Spleen (tissue), 11 donors: ENCODE data around the gene DOCK10. TPM values are rescaled to one million over a fixed set of nuclear protein-coding genes. Genes with fewer than 3 reads are reported as not detected.
A peak's percentile ranks its signal among the peaks of the same experiment; 100 is the strongest.

Experiments used
- DNase-seq: peaks from one replicate; pipeline ENCODE4 v3.0.0-alpha.2; 2020
- H3K27ac ChIP-seq, 8 donors: fragments of 200-600 bp; sonication (generic) in 7 of 8; 1 replicate in 4 of 8; 2 replicates in 4 of 8; pipeline versions ENCODE4 v1.5.0 to v1.8.0; 2016 to 2021; ENCODE audit warnings: inconsistent platforms in 4 of 8, mild to moderate bottlenecking in 4 of 8, moderate library complexity in 1 of 8
- H3K27me3 ChIP-seq, 7 donors: fragments of 200-600 bp; sonication (generic) in 6 of 7; replicated peaks in 1 of 7; 1 replicate in 4 of 7; 2 replicates in 3 of 7; pipeline versions ENCODE4 v1.5.0 to v1.8.0; 2016 to 2021; ENCODE audit warnings: inconsistent platforms in 3 of 7, mild to moderate bottlenecking in 1 of 7
- H3K36me3 ChIP-seq, 6 donors: fragments of 200-600 bp; sonication (generic) in 5 of 6; 1 replicate in 4 of 6; 2 replicates in 2 of 6; pipeline versions ENCODE4 v1.5.0 to v1.8.0; 2016 to 2021; ENCODE audit warnings: inconsistent platforms in 2 of 6
- H3K4me1 ChIP-seq, 6 donors: fragments of 200-600 bp; sonication (generic) in 5 of 6; 1 replicate in 3 of 6; 2 replicates in 3 of 6; pipeline versions ENCODE4 v1.5.0 to v1.8.0; 2016 to 2021; ENCODE audit warnings: inconsistent platforms in 3 of 6
- H3K4me3 ChIP-seq, 8 donors: fragments of 200-600 bp; sonication (generic) in 7 of 8; 1 replicate in 4 of 8; 2 replicates in 4 of 8; pipeline versions ENCODE4 v1.5.0 to v1.8.0; 2016 to 2021; ENCODE audit warnings: inconsistent platforms in 4 of 8, mild to moderate bottlenecking in 4 of 8, moderate library complexity in 2 of 8
- H3K9me3 ChIP-seq, 8 donors: fragments of 200-600 bp; sonication (generic) in 7 of 8; 1 replicate in 4 of 8; 2 replicates in 4 of 8; pipeline versions ENCODE4 v1.5.0 to v1.8.0; 2016 to 2021; ENCODE audit warnings: inconsistent platforms in 4 of 8
- CTCF ChIP-seq, 11 experiments: fragments of 200-600 bp in 7 of 11; fragments of 450-650 bp in 4 of 11; sonication (generic) in 4 of 11; IDR thresholded peaks in 8 of 11; conservative IDR thresholded peaks in 3 of 11; 1 replicate in 7 of 11; 2 replicates in 4 of 11; pipeline versions ENCODE4 v1.4.0 to v1.8.0; 2016 to 2021; ENCODE audit warnings: antibody characterized with exemption in 11 of 11, inconsistent platforms in 4 of 11, mild to moderate bottlenecking in 1 of 11
- POLR2A ChIP-seq, 3 donors: fragments of 450-650 bp; IDR thresholded peaks; one replicate each; pipeline ENCODE4 v1.5.1; 2017; ENCODE audit warnings: antibody characterized with exemption in 3 of 3, mild to moderate bottlenecking in 1 of 3
- POLR2AphosphoS5 ChIP-seq, 3 donors: sonication (generic); formaldehyde crosslinking; IDR thresholded peaks; one replicate each; pipeline ENCODE4 v1.5.1; 2017; ENCODE audit warnings: antibody characterized with exemption in 3 of 3
- WGBS, 5 donors: extraction: QIAGEN DNeasy Blood & Tissue Kit in 3 of 5; methylation state at CpG; one replicate each; pipeline versions ENCODE4 v1.1.5 to v1.1.7; 2013 to 2018; 5-methylcytosine and 5-hydroxymethylcytosine counted together
- intact Hi-C: fragments of 100-400 bp; cut with DNase I; formaldehyde crosslinking; loops from one replicate; pipeline ENCODE4 v1.15.0; 2023; ENCODE audit warnings: low total_unique reads
- polyA plus RNA-seq, 3 donors: library from polyadenylated mRNA; stranded (reverse); fragments of 200-250 nt; gene quantifications; one replicate each; pipeline ENCODE4 v1.2.1, GENCODE V29; 2013
- total RNA-seq, 7 donors: library from RNA; depleted of rRNA in 3 of 7; stranded (reverse); fragments of >200 nt in 3 of 7; fragmentation: NEBNext Ultra II Directional in 4 of 7; extraction: Animal tissue kit (Norgen Biotek cat#: 25700) in 4 of 7; gene quantifications; one replicate each; pipeline versions ENCODE4 v1.1.0 to v1.2.1, GENCODE V29; 2016 to 2021
- donor health status: healthy with polysubstance abuse.
- donor health status: DM: no; HTN: no; CAD: no; lungs with moderate emphysema.
- donor health status: DM: no; HTN: no; CAD: no.
- donor health status: Bipolar disorder and iron deficiency.
- donor health status: healthy.
- donor health status: DM: no; HTN: no; CAD: no.
- donor health status: DM: yes; HTN: yes; CAD: no.

DOCK10 gene
- total and polyA plus RNA-seq, 10 donors: 12.5 to 203 (median 158) TPM

- H3K36me3 ChIP-seq: peaks cover 3 to 85% (median 48%) of the 10 kb centered on the region in 6 donors
Observed at GRCh38 chr2:224781400-224781799, 260.9 kb downstream of the DOCK10 start.

GRCh38 chr2:224780823-224781222, 261.4 kb downstream of the DOCK10 start:
- intact Hi-C loops: loop anchor here (10.0 kb wide), 1 partner anchor 224 kb away; no protein-coding TSS in a partner anchor
- H3K27ac ChIP-seq: peak overlapping the region in 7 of 8 donors; percentile 39 to 73 (median 60)
- TF ChIP-seq CTCF (IDR thresholded peaks at IDR 0.05 in 8 of 11, conservative IDR thresholded peaks at IDR 0.05 in 3 of 11) (no peak), POLR2A (IDR thresholded peaks at IDR 0.05) (no peak), POLR2AphosphoS5 (IDR thresholded peaks at IDR 0.05) (no peak)

More at GRCh38 chr2:224781400-224781799, 260.9 kb downstream of the DOCK10 start:
- no peak for TF ChIP-seq POLR2AphosphoS5 (IDR thresholded peaks at IDR 0.05)
- TF ChIP-seq CTCF (IDR thresholded peaks at IDR 0.05 in 8 of 11, conservative IDR thresholded peaks at IDR 0.05 in 3 of 11): no peak
- TF ChIP-seq POLR2A (IDR thresholded peaks at IDR 0.05): no peak
- peaks cover 0 to 49% (median 10%) of the 10 kb centered on the region in 6 donors for H3K4me1 ChIP-seq
- no peaks in the 10 kb centered on the region for H3K27me3 ChIP-seq
- intact Hi-C loops: loop anchor here (10.0 kb wide), 1 partner anchor 223 kb away; no protein-coding TSS in a partner anchor
- no peak for DNase-seq
- H3K4me3 ChIP-seq: no peak overlapping the region
- no peaks in the 10 kb centered on the region for H3K9me3 ChIP-seq
- H3K27ac ChIP-seq: peak overlapping the region in 7 of 8 donors; percentile 39 to 73 (median 60)

GRCh38 chr2:224780106-224780505, 262.2 kb downstream of the DOCK10 start:
- WGBS, 5 donors: 80 to 85% (median 82%) methylated on average over 2 of the region's 2 CpGs
- Histone ChIP-seq H3K36me3 (peaks cover 3 to 85% (median 39%) of the 10 kb centered on the region in 6 donors), H3K4me1 (peaks cover 0 to 49% (median 10%) of the 10 kb centered on the region in 6 donors), H3K27ac (peak overlapping the region in 5 of 8 donors; percentile 41 to 73 (median 66)), H3K27me3 (no peaks in the 10 kb centered on the region), H3K9me3 (no peaks in the 10 kb centered on the region), H3K4me3 (no peak overlapping the region)
- TF ChIP-seq POLR2AphosphoS5 (IDR thresholded peaks at IDR 0.05): no peak
- no peak for TF ChIP-seq POLR2A (IDR thresholded peaks at IDR 0.05)
- no peak for TF ChIP-seq CTCF (IDR thresholded peaks at IDR 0.05 in 8 of 11, conservative IDR thresholded peaks at IDR 0.05 in 3 of 11)
- DNase-seq: no peak
- intact Hi-C loops: loop anchor here (10.0 kb wide), 1 partner anchor 225 kb away; no protein-coding TSS in a partner anchor

More at GRCh38 chr2:224780823-224781222, 261.4 kb downstream of the DOCK10 start:
- DNase-seq: no peak
- no peak overlapping the region for H3K4me3 ChIP-seq
- no peaks in the 10 kb centered on the region for H3K9me3 ChIP-seq
- H3K36me3 ChIP-seq: peaks cover 3 to 85% (median 45%) of the 10 kb centered on the region in 6 donors
- no peaks in the 10 kb centered on the region for H3K27me3 ChIP-seq
- WGBS, 5 donors: 86 to 95% (median 95%) methylated on average over 7 of the region's 7 CpGs
- H3K4me1 ChIP-seq: peaks cover 0 to 49% (median 10%) of the 10 kb centered on the region in 6 donors

GRCh38 chr2:224778474-224778877, 263.8 kb downstream of the DOCK10 start:
- no peaks in the 10 kb centered on the region for H3K27me3 ChIP-seq
- H3K4me1 ChIP-seq: peaks cover 0 to 49% (median 10%) of the 10 kb centered on the region in 6 donors
- peaks cover 2 to 85% (median 43%) of the 10 kb centered on the region in 6 donors for H3K36me3 ChIP-seq
- TF ChIP-seq POLR2A (IDR thresholded peaks at IDR 0.05): no peak
- no peak for TF ChIP-seq POLR2AphosphoS5 (IDR thresholded peaks at IDR 0.05)
- peak; percentile 48 to 82 (median 74) for TF ChIP-seq CTCF (IDR thresholded peaks at IDR 0.05 in 8 of 11, conservative IDR thresholded peaks at IDR 0.05 in 3 of 11)
- H3K4me3 ChIP-seq: no peak overlapping the region
- intact Hi-C loops: no loop called here
- H3K27ac ChIP-seq: no peak overlapping the region
- 29 to 38% (median 35%) methylated on average over 3 of the region's 3 CpGs for WGBS, 5 donors
- no peaks in the 10 kb centered on the region for H3K9me3 ChIP-seq
- no peak for DNase-seq
